ENCODE results near the gene BAIAP3.
"Not testable (repeated sequence)": the region's sequence is repeated elsewhere in the genome, so short reads cannot be mapped to it uniquely, and the experiment has no call there.

BAIAP3 gene

DNA sequence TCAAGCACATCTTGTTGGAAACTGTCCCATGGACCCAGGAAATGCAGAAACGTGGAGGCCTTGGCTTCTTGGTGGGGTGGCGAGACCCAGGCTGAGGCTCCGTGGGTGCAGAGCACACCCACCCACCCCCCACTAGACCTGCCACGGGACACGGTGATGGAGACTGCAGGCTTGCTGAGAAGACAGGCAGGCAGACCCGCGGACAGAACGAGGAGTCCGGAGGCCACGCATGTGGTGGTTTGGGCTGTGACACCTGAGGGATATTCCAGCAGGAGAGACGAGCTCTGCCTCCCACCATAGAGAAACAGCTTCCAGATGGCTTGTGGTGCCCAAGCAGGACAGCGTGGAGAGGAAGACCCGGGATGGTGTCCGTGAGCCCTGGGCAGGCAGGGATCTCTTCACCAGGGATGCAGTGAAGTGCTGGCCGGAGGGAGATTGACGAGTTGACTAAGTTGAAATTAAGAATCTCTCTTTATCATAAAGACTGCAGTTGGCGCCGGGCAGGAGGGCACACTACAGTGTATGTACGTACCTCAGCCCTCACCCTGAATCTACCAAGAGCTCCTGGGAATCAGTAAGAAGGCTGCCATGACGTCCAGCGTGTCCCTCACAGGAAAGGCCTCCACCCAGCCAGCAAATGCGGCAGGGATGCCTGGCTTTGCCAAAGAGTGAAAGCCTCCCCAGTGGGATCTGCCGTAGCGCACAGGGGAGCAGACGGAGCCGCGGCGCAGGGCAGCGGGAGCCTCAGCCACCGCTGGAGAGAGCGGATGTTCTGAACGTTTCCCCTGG, 15.8 kb upstream of the BAIAP3 start:
- no peak for DNase-seq

- DNase-seq, result no peak
Measured at GRCh38 chr16:1318268-1318545, 15.2 kb upstream of the BAIAP3 start.

DNA sequence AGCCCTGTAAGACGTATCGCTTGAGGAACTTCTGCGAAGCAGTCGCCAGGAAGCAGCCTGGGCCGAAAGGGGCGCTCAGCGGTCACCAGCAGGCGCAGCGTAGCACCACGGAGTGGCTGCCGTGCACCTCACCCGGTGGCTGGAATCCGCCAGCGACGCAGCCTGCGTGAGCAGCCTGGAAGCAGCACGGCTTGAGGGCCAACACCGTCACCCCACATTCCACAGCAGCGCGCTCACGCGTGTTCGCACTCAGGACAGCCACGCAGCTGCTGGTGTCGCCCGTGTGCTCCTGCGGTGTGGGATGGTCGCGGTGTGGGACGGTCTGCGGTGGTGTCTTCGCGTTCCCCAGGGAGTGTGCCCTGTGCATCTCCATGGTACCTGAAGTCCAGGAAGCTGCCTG, 14.4 kb upstream of the BAIAP3 start:
- DNase-seq, result no peak

- DNase-seq, result no peak
Measured at GRCh38 chr16:1320097-1320496, 13.3 kb upstream of the BAIAP3 start.

DNA sequence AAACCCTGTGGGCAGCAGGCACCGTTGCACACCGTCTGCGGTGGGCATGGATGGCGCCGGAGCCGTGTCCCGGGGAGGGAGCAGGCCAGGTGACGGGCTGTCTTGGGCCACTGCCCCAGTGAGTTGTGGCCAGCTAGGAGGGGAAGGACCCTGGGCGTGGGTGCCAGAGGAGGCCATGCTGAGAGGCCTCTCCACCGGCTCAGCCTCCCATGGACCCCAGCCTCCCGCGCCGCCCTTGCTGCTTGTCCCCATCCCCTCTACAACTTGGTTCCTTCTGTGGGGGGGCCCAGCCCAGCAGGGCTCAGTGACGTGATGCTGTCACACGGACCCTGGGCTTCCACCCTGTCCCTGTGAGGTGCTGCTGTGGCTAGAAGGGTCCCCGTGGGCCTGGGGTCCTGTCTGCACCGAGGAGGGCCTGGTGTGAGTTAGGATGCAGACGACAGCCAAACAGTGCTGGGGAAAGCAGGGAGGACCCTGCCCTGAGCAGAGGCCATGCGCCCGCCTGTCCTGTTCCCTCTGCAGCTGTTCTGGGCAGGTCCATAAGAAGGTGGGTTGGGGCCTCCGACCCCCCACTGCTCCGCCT, 12.7 kb upstream of the BAIAP3 start:
- DNase-seq, result no peak

DNA sequence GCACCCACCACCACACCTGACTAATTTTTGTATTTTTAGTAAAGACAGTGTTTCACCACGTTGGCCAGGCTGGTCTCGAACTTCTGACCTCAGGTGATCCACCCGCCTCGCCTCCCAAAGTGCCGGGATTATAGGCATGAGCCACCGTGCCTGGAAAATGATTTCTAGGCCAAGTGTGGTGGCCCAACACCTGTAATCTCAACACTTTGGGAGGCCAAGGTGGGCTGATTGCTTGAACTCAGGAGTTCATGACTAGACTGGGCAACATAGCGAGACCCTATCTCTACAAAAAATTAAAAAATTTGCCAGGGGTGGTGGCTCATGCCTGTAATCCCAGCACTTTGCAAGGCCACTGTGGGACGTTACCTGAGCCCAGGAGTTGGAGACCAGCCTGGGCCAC, 11.0 kb upstream of the BAIAP3 start:
- DNase-seq, result no peak

- no peak for DNase-seq
Measured at GRCh38 chr16:1323296-1324239, 9.9 kb upstream of the BAIAP3 start.

- no peak for DNase-seq
Measured at GRCh38 chr16:1324286-1324826, 9.1 kb upstream of the BAIAP3 start.

GRCh38 chr16:1325261-1325660, 8.2 kb upstream of the BAIAP3 start:
- DNase-seq, result no peak

GRCh38 chr16:1325673-1326371, 7.6 kb upstream of the BAIAP3 start:
- no peak for DNase-seq

GRCh38 chr16:1326391-1326790, 7.1 kb upstream of the BAIAP3 start:
- DNase-seq, result no peak

DNA sequence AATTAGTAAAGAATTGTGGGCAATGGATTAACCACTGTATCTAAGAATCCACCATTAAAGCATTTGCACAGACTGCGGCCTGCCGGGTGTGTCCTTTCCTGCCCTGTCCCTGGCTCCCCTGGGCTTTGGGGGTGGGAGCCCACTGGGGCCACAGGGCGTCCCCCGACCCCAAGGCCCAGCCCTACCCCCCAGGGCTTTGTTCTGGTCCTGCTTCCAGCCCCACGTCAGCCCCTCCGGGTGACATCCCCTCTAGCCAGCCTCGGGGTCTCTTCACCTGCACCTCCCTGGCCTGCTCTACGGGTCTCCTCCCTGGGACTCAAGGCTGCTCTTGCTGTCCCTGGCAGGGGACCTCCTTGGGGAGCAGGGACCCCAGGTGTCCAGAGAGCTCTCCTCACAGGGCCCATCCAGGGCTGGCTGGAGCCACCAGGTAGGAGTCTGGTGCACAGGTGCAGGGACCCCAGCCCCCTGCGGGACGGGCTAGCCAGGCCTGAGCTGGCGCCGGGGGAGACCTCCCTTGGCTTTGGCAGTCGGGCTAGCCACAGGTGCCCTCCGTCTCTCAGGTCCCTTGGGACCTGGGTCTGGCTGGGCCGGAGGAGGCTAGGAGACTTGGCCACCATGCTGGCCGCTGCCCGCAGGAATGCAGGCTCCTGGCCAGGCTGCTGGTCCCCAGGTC, 6.4 kb upstream of the BAIAP3 start:
- no peak for DNase-seq

GRCh38 chr16:1327619-1327947, 5.9 kb upstream of the BAIAP3 start:
- no peak for DNase-seq

GRCh38 chr16:1328136-1328535, 5.3 kb upstream of the BAIAP3 start:
- DNase-seq, result not testable (repeated sequence)

GRCh38 chr16:1328961-1329360, 4.5 kb upstream of the BAIAP3 start:
- not testable (repeated sequence) for DNase-seq

DNA sequence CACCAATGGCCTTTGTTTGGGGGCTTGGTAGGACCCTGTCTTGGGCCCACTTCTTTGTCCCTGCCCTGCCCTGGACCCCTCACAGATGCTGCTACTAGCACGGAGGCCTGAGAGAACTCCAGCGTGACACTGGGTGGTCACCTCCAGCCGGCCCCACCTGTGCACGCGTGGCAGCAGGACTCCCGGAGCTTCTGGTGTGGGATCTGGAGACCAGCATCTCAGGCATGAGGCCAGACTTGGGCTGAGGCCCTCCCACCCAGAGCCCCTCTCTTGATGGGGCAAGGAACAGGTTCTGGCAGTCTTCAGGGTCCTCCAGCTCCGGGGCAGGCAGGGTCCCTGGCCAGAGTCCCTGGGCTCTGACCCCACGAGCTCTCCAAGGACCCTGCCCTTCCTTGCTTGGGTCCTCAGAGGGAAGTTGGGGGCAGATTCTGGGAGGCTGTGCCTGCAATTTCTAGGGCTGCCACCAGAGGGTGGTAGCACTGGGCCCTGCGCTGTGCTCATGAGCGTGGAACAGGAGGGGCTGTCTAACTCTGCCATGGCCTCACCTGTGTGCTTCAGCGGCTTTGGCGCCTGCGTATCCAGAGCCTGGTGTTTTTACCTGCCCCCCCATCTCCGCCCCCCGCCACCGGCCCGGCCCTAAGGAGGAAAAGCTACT, 3.1 kb upstream of the BAIAP3 start:
- no peak for DNase-seq

DNA sequence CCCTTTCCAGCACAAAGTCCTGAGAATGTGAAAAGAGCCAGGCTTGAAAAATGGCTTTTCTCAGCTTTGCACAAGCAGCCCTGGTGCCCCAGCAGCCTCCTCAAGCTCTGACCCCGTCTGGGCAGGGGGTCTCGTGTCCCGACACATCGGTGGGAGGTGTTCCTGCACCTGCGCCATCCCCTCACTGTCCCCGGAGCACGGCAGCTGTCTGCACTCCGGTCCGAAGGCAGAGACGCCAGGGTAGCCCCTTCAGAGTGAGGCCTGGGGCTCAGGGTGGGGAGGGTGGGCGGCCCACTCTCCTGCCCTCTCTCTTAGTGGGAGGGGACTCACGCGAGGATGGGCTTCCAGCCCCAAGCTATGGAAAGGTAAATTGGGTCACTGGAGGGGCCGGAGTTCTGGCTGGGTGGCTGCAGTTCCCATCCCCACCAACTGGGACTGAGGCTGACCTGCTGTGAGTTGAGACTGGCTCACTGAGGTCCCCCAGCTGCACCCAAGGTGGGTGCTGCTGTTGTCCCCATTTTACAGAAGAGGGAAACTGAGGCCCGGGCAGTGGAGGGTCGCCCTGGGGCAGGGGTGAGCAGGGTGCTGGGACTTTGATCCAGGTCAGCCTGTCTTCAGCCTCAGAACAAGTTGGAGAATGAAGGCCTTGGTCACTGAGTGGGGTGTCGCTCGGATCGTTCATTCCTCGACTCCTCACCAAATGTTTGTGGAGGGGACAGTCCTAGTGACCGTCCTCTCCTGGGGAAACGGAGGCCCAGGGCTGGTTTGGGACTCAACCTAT, 2.3 kb upstream of the BAIAP3 start:
- DNase-seq, result no peak

DNA sequence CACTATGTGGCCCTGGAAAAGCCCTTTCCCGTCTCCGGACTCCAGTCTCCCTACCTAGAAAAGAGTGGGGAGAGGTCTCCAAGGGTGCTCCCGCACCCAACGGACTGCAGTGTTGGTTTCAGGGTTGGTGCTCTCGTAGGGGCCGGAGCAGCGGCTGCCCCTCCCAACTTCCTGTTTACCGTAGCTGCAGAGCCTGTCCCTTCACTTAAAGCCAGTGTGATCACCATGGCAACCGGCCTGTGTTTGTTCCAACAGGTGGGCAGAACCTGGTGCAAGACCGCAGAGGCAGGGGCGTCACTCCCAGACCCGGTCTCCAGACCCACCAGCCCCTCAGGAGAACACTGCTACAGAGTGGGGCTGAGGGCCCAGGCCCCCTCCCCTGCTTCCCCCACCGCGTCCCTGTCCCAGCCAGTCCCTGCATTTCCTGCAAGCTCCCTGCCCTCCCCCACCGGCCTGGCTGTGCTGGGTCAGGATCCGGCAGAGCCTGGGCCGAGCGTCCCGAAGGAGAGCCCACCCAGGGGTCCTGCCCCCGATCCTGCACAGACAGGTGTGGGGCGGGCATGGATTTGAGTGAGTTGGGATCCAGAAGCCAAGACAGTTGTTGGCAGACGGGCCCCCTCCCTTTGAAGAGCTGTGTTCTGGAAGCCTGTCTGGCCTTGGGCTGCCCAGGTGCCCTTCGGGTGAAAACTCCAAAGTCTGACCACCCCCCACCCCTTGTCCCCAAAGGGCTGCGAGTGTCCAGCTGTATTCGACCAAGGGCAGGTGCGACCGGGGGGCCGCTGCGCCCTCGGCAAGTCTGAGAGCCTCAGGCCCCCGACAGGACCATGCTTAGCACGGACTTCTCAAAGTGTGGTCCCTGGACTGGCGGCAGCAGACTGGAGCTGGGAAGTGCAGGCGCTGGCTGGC, 1.5 kb upstream of the BAIAP3 start:
- DNase-seq, result no peak

DNA sequence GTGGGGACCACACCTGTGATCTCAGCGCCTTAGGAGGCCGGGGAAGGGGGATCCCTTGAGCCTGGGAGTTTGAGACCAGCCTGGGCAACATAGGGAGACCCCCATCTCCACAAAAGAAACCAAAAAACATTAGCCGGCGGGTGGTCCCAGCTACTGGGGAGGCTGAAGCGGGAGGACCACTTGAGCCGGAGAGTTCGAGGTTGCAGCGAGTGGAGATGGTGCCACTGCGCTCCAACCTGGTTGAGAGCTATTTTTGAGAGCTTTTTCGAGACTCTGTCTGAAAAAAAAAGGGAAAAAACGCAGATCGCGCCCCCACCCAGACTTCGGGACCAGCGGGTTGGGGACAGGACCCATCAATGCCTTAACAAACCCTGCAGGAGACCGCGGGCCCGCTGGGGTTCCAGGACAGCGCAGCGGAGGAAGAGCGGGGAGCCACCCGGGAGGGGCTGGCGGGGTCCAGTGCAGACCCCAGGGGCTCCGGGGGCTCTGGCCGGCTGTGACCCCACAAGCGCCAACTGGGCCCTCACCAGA, 762 bp upstream of the BAIAP3 start:
- no peak for DNase-seq
